Upper lobe of left lung (tissue), 6 donors: ENCODE measurements around the gene ABCG8. TPM values are rescaled to one million over a fixed set of nuclear protein-coding genes. Genes with fewer than 3 reads are reported as not detected.

Source experiments
- ATAC-seq, 2 donors: fragments of 200-7000 bp; cut with Tn5 transposase; one replicate each; pipeline ENCODE4 v1.9.1; 2022; ENCODE audit warnings: mild to moderate bottlenecking in 2 of 2, moderate library complexity in 2 of 2; ENCODE audit not compliant: low FRiP score in 2 of 2
- DNase-seq, 2 donors: peaks; one replicate each; pipeline ENCODE4 v3.0.0-alpha.2; 2019 to 2020
- H3K27ac ChIP-seq, 4 donors: fragments of 200-600 bp; sonication (generic); one replicate each; pipeline ENCODE4 v1.5.1; 2016 to 2019
- H3K27me3 ChIP-seq, 4 donors: fragments of 200-600 bp; sonication (generic); one replicate each; pipeline ENCODE4 v1.5.1; 2017 to 2019
- H3K36me3 ChIP-seq, 4 donors: fragments of 200-600 bp; sonication (generic); one replicate each; pipeline ENCODE4 v1.5.1; 2016 to 2019
- H3K4me1 ChIP-seq, 4 donors: fragments of 200-600 bp; sonication (generic); one replicate each; pipeline ENCODE4 v1.5.1; 2018 to 2019
- H3K4me3 ChIP-seq, 4 donors: fragments of 200-600 bp; sonication (generic); one replicate each; pipeline ENCODE4 v1.5.1; 2017 to 2019; ENCODE audit warnings: mild to moderate bottlenecking in 2 of 4, moderate library complexity in 1 of 4
- H3K9me3 ChIP-seq, 4 donors: fragments of 200-600 bp; sonication (generic); one replicate each; pipeline ENCODE4 v1.5.1; 2018 to 2019
- EP300 ChIP-seq, 4 donors: sonication (generic); formaldehyde crosslinking; IDR thresholded peaks; one replicate each; pipeline ENCODE4 v1.5.1; 2017; ENCODE audit warnings: antibody characterized with exemption in 4 of 4, control low read depth in 2 of 4
- POLR2A ChIP-seq, 4 donors: fragments of 450-650 bp; IDR thresholded peaks; one replicate each; pipeline ENCODE4 v1.5.1; 2016 to 2017; ENCODE audit warnings: antibody characterized with exemption in 4 of 4, mild to moderate bottlenecking in 2 of 4
- POLR2AphosphoS5 ChIP-seq, 2 donors: sonication (generic); formaldehyde crosslinking; IDR thresholded peaks; one replicate each; pipeline ENCODE4 v1.5.1; 2017; ENCODE audit warnings: antibody characterized with exemption in 2 of 2
- WGBS, 2 donors: methylation state at CpG; one replicate each; pipeline ENCODE4 v1.1.5; 2017 to 2018; 5-methylcytosine and 5-hydroxymethylcytosine counted together
- total RNA-seq, 6 donors: library from RNA; depleted of rRNA in 4 of 6; stranded (reverse); fragments of >200 nt in 4 of 6; gene quantifications; one replicate each; pipeline versions ENCODE4 v1.1.0 to v1.2.1, GENCODE V29; 2016 to 2021
- TF ChIP-seq, protein P1 (sequence below), 6 experiments: fragments of 450-650 bp in 4 of 6; fragments of 200-600 bp in 2 of 6; sonication (generic) in 2 of 6; IDR thresholded peaks; one replicate each; pipeline ENCODE4 v1.5.1; 2016 to 2019; ENCODE audit warnings: antibody characterized with exemption in 6 of 6
- donor health status: DM: no; HTN: no; CAD: no; lungs with moderate emphysema.
- donor health status: DM: no; HTN: yes; CAD: no; lungs with severe emphysema.

ABCG8 gene
- total RNA-seq, 6 donors from 2014 or later, result 0.10 to 0.20 TPM; not detected in 4

DNA sequence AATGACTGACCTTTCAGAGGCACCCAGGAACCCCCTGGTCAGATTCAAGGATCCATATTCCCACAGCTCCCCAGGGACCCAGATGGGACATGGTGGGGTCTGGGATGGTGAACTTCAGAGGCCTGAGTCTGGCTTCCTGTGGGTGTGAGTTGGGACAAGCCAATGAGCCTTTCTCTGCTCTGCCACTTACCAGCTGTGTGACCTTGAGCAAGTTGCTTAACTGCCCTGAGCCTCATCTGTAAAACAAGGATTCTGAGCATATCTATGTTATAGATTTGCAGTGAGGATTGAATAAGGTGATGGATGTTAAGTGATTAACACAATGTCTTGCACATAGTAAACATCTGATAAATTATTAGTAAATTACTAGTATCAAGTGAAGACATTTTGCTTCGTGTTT lies 6.4 kb downstream of the ABCG8 start:
- Histone ChIP-seq H3K27me3 (no peaks in the 10 kb centered on the region), H3K4me1 (no peaks in the 10 kb centered on the region), H3K27ac (no peak overlapping the region), H3K9me3 (no peaks in the 10 kb centered on the region), H3K36me3 (no peaks in the 10 kb centered on the region), H3K4me3 (no peak overlapping the region)
- DNase-seq, result no peak
- WGBS, 2 donors, result 81% methylated on average over 1 of the region's 1 CpG
- TF ChIP-seq POLR2AphosphoS5 (IDR thresholded peaks at IDR 0.05), result no peak
- TF ChIP-seq, protein P1, sequence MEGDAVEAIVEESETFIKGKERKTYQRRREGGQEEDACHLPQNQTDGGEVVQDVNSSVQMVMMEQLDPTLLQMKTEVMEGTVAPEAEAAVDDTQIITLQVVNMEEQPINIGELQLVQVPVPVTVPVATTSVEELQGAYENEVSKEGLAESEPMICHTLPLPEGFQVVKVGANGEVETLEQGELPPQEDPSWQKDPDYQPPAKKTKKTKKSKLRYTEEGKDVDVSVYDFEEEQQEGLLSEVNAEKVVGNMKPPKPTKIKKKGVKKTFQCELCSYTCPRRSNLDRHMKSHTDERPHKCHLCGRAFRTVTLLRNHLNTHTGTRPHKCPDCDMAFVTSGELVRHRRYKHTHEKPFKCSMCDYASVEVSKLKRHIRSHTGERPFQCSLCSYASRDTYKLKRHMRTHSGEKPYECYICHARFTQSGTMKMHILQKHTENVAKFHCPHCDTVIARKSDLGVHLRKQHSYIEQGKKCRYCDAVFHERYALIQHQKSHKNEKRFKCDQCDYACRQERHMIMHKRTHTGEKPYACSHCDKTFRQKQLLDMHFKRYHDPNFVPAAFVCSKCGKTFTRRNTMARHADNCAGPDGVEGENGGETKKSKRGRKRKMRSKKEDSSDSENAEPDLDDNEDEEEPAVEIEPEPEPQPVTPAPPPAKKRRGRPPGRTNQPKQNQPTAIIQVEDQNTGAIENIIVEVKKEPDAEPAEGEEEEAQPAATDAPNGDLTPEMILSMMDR (IDR thresholded peaks at IDR 0.05), result no peak
- ATAC-seq, result no peak

DNA sequence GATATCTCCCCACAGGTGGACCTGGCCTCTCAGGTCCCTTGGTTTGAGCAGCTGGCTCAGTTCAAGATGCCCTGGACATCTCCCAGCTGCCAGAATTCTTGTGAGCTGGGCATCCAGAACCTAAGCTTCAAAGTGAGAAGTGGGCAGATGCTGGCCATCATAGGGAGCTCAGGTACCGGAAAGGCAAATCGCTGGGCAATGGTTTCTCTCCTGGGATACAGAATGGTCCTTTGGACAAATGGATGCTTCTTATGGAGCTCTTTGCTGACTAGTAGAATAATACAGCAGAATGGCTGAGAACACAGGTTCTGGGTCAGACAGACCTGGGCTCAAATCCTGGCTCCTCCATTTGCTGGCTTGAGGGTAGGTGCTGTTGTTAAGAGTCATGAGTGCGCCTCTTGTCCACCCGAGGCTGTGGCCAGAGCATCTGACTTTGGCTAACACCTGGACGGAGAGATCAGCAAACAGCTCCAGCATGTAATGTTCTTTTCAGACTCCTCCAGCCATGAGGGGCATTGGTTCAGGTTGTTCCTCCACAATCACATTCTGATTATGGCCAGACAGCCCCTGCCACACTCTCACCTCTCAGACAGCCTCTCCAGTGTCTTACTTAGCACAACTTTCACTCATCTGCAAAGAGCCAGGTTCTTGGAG lies 7.5 kb downstream of the ABCG8 start:
- Histone ChIP-seq H3K27me3 (no peaks in the 10 kb centered on the region), H3K4me1 (no peaks in the 10 kb centered on the region), H3K4me3 (no peak overlapping the region), H3K36me3 (no peaks in the 10 kb centered on the region), H3K9me3 (no peaks in the 10 kb centered on the region), H3K27ac (no peak overlapping the region)
- ATAC-seq (no peak), DNase-seq (no peak)
- WGBS, 2 donors, result 81 to 87% methylated on average over 4 to 5 of the region's 5 CpGs
- TF ChIP-seq POLR2AphosphoS5 (IDR thresholded peaks at IDR 0.05), result no peak
- TF ChIP-seq POLR2A (IDR thresholded peaks at IDR 0.05), result no peak
- TF ChIP-seq, protein P1 (IDR thresholded peaks at IDR 0.05), result no peak
- no peak for TF ChIP-seq EP300 (IDR thresholded peaks at IDR 0.05)

DNA sequence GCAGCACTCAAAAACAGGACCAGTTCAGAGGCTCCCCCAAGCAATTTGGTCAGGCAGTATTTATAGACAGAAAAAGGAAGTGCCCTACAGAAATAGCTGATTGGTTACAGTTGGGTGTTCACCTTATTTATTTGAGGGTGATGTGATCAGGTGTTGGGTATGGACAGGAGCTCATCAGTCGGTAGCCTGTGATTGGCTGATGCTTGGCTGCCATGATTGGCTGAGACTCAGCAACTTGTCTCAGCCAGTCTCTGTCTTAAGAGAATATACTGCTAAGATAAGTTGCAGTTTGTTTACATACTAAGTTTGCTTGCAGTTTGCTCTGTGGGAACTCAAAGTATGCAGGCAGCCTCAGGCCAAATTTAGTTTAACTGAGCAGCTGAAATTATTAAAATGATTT lies 9.4 kb downstream of the ABCG8 start:
- no peak for ATAC-seq
- Histone ChIP-seq H3K36me3 (no peaks in the 10 kb centered on the region), H3K27ac (no peak overlapping the region), H3K9me3 (no peaks in the 10 kb centered on the region), H3K4me3 (no peak overlapping the region), H3K27me3 (no peaks in the 10 kb centered on the region), H3K4me1 (no peaks in the 10 kb centered on the region)
- 62 to 90% methylated on average over 1 of the region's 1 CpG for WGBS, 2 donors
- no peak for TF ChIP-seq POLR2AphosphoS5 (IDR thresholded peaks at IDR 0.05)
- TF ChIP-seq, protein P1 (IDR thresholded peaks at IDR 0.05), result no peak
- TF ChIP-seq POLR2A (IDR thresholded peaks at IDR 0.05), result no peak
- TF ChIP-seq EP300 (IDR thresholded peaks at IDR 0.05), result no peak
- no peak for DNase-seq

DNA sequence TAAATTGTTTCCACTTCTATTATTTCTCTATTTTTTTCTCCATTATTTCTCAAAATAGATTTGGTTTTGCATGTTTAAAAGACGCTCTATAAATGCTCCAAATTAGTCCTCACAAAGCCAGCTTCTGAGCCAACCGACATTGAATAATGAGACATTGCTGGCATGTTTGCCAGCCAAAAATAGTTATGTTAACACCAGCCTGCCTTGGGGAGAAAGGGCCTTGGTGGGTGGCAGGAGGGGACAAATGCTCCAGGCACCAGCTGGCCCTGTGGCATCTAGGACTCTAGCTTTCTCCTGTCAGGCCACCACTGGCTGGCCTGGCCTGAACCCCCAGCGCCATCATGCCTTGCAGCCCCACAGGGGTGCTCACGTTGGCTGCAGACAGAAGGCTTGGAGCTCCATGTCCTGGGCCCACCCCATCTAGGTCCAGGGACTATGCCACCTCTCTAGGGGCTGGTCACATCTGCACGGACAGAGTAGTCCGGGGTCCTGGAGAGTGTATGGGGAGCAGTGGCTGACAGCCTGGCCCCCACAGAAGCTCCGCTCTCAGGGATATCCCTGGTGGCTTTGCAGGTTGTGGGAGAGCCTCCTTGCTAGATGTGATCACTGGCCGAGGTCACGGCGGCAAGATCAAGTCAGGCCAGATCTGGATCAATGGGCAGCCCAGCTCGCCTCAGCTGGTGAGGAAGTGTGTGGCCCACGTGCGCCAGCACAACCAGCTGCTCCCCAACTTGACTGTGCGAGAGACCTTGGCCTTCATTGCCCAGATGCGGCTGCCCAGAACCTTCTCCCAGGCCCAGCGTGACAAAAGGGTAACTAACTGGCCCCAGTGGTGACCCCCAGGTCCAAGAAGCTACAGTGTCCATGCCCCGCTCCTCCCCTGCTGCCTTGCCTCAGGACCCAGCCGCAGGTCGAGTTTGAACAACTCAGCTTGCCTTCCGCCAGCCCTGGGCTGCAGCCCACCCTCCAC lies 12.5 kb downstream of the ABCG8 start:
- ATAC-seq (peak; percentile 23 to 45), DNase-seq (no peak)
- H3K27ac ChIP-seq, result no peak overlapping the region
- TF ChIP-seq EP300 (IDR thresholded peaks at IDR 0.05) (no peak), POLR2AphosphoS5 (IDR thresholded peaks at IDR 0.05) (no peak), POLR2A (IDR thresholded peaks at IDR 0.05) (no peak)
- TF ChIP-seq, protein P1 (IDR thresholded peaks at IDR 0.05), result no peak
- no peaks in the 10 kb centered on the region for H3K4me1 ChIP-seq
- no peaks in the 10 kb centered on the region for H3K27me3 ChIP-seq
- no peaks in the 10 kb centered on the region for H3K36me3 ChIP-seq
- 86% methylated on average over 3 to 18 of the region's 20 CpGs for WGBS, 2 donors
- H3K9me3 ChIP-seq, result no peaks in the 10 kb centered on the region
- no peak overlapping the region for H3K4me3 ChIP-seq
